VCaP (cell line): ENCODE measurements around the gene YJEFN3.
A peak's percentile ranks its signal among the peaks of the same experiment; 100 is the strongest.

Experiments used
- H3K27ac ChIP-seq: fragments of 450-650 bp; 2 replicates; pipeline ENCODE4 v1.5.1; 2017
- TF ChIP-seq, protein P1 (sequence below): fragments of 450-650 bp; conservative IDR thresholded peaks from 2 replicates; pipeline ENCODE4 v1.5.1; 2017; ENCODE audit warnings: mild to moderate bottlenecking, moderate library complexity

The YJEFN3 gene

DNA sequence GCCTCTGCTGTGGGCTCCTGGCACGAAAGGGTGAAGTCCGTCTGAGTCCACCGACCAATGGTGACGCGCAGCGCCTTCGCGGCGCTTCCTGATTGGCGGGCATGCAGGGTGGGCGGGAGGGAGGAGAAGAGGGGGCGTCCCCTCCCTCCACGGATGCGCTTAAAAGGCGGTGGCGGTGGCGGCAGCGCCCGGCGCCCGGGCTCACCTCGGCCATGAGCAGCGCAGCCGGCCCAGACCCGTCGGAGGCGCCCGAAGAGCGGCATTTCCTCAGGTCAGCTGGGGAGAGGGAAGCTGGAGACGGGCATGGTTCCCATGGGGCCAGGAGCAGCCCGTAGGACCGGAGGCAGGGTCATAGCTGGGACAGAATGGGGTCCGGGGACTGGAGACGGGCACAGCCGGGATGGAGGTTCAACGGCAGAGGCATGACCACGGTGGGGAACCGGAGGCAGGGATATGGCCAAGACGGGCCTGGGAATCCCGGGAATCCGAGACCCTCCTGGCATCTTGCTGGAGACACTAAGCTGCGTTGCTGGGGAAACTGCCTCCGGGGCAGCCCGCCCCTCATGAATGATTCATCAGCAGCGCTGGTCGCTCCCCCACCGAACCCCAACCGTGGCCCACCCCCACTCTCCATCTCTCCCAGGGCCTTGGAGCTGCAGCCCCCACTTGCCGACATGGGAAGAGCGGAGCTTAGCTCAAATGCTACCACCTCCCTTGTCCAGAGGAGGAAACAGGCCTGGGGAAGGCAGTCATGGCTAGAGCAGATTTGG lies at the start of gene YJEFN3:
YJEFN3 (plus strand) TSS at position 191 of the 770 bp plus-strand sequence; CDS start at position 213, 22 bp downstream.
- H3K27ac ChIP-seq, result no peak within 1 kb of the TSS
- TF ChIP-seq, protein P1, sequence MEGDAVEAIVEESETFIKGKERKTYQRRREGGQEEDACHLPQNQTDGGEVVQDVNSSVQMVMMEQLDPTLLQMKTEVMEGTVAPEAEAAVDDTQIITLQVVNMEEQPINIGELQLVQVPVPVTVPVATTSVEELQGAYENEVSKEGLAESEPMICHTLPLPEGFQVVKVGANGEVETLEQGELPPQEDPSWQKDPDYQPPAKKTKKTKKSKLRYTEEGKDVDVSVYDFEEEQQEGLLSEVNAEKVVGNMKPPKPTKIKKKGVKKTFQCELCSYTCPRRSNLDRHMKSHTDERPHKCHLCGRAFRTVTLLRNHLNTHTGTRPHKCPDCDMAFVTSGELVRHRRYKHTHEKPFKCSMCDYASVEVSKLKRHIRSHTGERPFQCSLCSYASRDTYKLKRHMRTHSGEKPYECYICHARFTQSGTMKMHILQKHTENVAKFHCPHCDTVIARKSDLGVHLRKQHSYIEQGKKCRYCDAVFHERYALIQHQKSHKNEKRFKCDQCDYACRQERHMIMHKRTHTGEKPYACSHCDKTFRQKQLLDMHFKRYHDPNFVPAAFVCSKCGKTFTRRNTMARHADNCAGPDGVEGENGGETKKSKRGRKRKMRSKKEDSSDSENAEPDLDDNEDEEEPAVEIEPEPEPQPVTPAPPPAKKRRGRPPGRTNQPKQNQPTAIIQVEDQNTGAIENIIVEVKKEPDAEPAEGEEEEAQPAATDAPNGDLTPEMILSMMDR, result no peak

- TF ChIP-seq, protein P1, result no peak
- no peak overlapping the region for H3K27ac ChIP-seq
Measured at GRCh38 chr19:19480688-19481087, 48.0 kb upstream of the YJEFN3 start.

GRCh38 chr19:19482809-19483596 lies 45.7 kb upstream of the YJEFN3 start:
- TF ChIP-seq, protein P1, result no peak
- no peak overlapping the region for H3K27ac ChIP-seq

DNA sequence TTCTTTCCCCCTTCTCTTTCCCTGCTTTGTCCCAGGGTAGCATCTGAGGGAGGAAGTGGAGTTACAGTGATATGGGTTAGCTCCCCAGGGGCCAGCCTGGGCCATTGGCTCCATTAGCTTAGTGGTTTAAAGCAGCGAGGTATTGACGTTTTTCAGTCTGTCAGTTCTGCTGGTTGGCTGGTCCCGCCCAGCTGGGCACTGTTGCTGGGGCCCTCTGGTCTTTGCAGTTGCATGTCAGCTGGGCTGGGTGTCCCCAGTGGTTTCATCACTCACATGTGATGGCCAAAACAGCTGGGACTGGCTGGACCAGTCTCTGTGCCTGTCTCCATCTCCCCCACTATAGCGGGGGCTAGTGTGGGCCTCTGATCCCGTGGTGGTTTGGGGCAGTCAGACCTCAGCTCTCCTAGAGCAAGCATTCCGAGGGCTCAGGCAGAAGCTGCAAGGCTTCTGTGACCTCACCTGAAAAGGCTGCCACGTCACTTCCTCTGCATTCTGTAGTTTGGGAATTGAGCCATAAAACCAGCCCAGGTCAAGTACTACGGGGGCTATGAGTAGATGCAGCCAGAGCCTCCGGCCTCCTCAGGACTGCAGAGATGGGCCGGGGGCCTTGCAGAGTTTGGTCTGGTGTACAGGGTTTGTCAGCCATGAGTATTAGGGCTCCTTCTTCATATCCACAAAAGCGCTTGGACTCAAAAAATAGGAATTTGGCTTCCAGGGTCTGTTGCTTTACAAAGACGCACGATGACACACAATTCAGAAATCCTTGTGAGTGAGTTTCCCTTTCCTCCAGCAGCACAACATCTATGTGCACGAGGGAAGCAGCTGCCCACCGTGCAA lies 43.3 kb upstream of the YJEFN3 start:
- H3K27ac ChIP-seq, result no peak overlapping the region

DNA sequence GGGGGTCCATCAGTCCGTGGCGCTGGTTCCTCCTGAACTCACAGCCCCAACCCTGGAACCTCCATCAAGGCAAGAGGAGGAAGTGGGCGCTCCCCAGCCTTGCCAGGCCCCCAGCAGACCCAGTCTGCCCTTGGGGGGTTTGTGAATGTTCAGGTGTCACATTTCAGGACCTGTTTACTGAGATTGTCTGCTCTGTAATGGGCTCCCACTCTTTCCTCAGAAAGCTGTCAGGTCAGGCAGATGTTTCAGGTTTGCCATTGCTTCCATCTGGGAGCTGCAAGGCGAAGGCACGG lies 42.8 kb upstream of the YJEFN3 start:
- TF ChIP-seq, protein P1, result no peak
- H3K27ac ChIP-seq, result no peak overlapping the region

More for the DNA sequence above, 43.3 kb upstream of the YJEFN3 start:
- TF ChIP-seq, protein P1, result no peak

GRCh38 chr19:19486343-19487076 lies 42.2 kb upstream of the YJEFN3 start:
- TF ChIP-seq, protein P1, result no peak
- peak overlapping the region; percentile 72 for H3K27ac ChIP-seq
